H9 (cell line): ENCODE measurements around the gene RPS6KB2. TPM values are rescaled to one million over a fixed set of nuclear protein-coding genes. Genes with fewer than 3 reads are reported as not detected.
A peak's percentile ranks its signal among the peaks of the same experiment; 100 is the strongest.
"Not testable (repeated sequence)": the region's sequence is repeated elsewhere in the genome, so short reads cannot be mapped to it uniquely, and the experiment has no call there.

Experiments
- DNase-seq: peaks from one replicate; pipeline ENCODE4 v3.0.0-alpha.2; 2017
- H2AFZ ChIP-seq: one replicate; pipeline ENCODE4 v1.6.1; 2013; ENCODE audit warnings: mild to moderate bottlenecking, low read length, control low read depth, moderate library complexity
- H2AK5ac ChIP-seq: 2 replicates; pipeline ENCODE4 v1.6.1; 2013; ENCODE audit warnings: low read length, control low read depth, mixed read lengths; ENCODE audit not compliant: insufficient read length
- H2BK120ac ChIP-seq: one replicate; pipeline ENCODE4 v1.6.1; 2013; ENCODE audit warnings: low read depth, mild to moderate bottlenecking, low read length, control low read depth, inconsistent platforms; ENCODE audit not compliant: poor library complexity, severe bottlenecking
- H2BK12ac ChIP-seq: 2 replicates; pipeline ENCODE4 v1.6.1; 2013; ENCODE audit warnings: low read length, control low read depth, mixed read lengths, low read depth; ENCODE audit not compliant: insufficient read length
- H2BK15ac ChIP-seq: 2 replicates; pipeline ENCODE4 v1.6.1; 2013; ENCODE audit warnings: low read depth, low read length, control low read depth
- H2BK20ac ChIP-seq: one replicate; pipeline ENCODE4 v1.6.1; 2013; ENCODE audit warnings: low read depth, mild to moderate bottlenecking, low read length, control low read depth, inconsistent platforms; ENCODE audit not compliant: poor library complexity, severe bottlenecking
- H2BK5ac ChIP-seq: 2 replicates; pipeline ENCODE4 v1.6.1; 2013; ENCODE audit warnings: low read length, control low read depth, mixed read lengths; ENCODE audit not compliant: insufficient read length
- H3K14ac ChIP-seq: 2 replicates; pipeline ENCODE4 v1.6.1; 2013; ENCODE audit warnings: low read length, control low read depth; ENCODE audit not compliant: insufficient read depth
- H3K18ac ChIP-seq: 2 replicates; pipeline ENCODE4 v1.6.1; 2013; ENCODE audit warnings: low read depth, mild to moderate bottlenecking, mixed read lengths, low read length, control low read depth; ENCODE audit not compliant: insufficient read length
- H3K23ac ChIP-seq: 2 replicates; pipeline ENCODE4 v1.6.1; 2013; ENCODE audit warnings: low read length, control low read depth, mixed read lengths, low read depth; ENCODE audit not compliant: insufficient read length
- H3K23me2 ChIP-seq: 2 replicates; pipeline ENCODE4 v1.6.1; 2013; ENCODE audit warnings: low read depth, mild to moderate bottlenecking, mixed read lengths, low read length, control low read depth; ENCODE audit not compliant: insufficient read length, poor library complexity, severe bottlenecking
- H3K27ac ChIP-seq: 2 replicates; pipeline ENCODE4 v1.5.1; 2013; ENCODE audit warnings: low read length, control low read depth, mixed read lengths, low read depth; ENCODE audit not compliant: insufficient read length
- H3K27me3 ChIP-seq: 2 replicates; pipeline ENCODE4 v1.6.1; 2013; ENCODE audit warnings: low read length, control low read depth, inconsistent platforms; ENCODE audit not compliant: insufficient read depth
- H3K4ac ChIP-seq: 2 replicates; pipeline ENCODE4 v1.6.1; 2013; ENCODE audit warnings: low read depth, mild to moderate bottlenecking, control low read depth, inconsistent platforms, low read length, moderate library complexity
- H3K4me1 ChIP-seq: 2 replicates; pipeline ENCODE4 v1.6.1; 2013; ENCODE audit warnings: low read length, control low read depth, inconsistent platforms; ENCODE audit not compliant: insufficient read depth
- H3K4me2 ChIP-seq: 2 replicates; pipeline ENCODE4 v1.6.1; 2013; ENCODE audit warnings: low read length, control low read depth, mixed read lengths; ENCODE audit not compliant: insufficient read length, insufficient read depth
- H3K56ac ChIP-seq: 2 replicates; pipeline ENCODE4 v1.6.1; 2013; ENCODE audit warnings: low read depth, mild to moderate bottlenecking, mixed read lengths, low read length, control low read depth; ENCODE audit not compliant: insufficient read length
- H3K79me1 ChIP-seq: 2 replicates; pipeline ENCODE4 v1.6.1; 2013; ENCODE audit warnings: low read depth, mild to moderate bottlenecking, moderate library complexity, low read length, control low read depth, inconsistent platforms; ENCODE audit not compliant: insufficient read depth, poor library complexity, severe bottlenecking
- H3K79me2 ChIP-seq: 2 replicates; pipeline ENCODE4 v1.6.1; 2013; ENCODE audit warnings: low read length, control low read depth, inconsistent platforms; ENCODE audit not compliant: insufficient read depth
- H3K9ac ChIP-seq: 2 replicates; pipeline ENCODE4 v1.6.1; 2013; ENCODE audit warnings: low read length, control low read depth, mixed read lengths; ENCODE audit not compliant: insufficient read length; ENCODE audit errors: extremely low read depth
- H3K9me3 ChIP-seq: one replicate; pipeline ENCODE4 v1.6.1; 2013; ENCODE audit warnings: low read depth, low read length, inconsistent platforms; ENCODE audit not compliant: control insufficient read depth
- H3T11ph ChIP-seq: one replicate; pipeline ENCODE4 v1.6.1; 2013; ENCODE audit warnings: mild to moderate bottlenecking, low read length, control low read depth, inconsistent platforms
- H4K20me1 ChIP-seq: one replicate; pipeline ENCODE4 v1.6.1; 2013; ENCODE audit not compliant: control insufficient read depth, insufficient read length, insufficient read depth
- H4K5ac ChIP-seq: 2 replicates; pipeline ENCODE4 v1.6.1; 2013; ENCODE audit warnings: low read depth, mild to moderate bottlenecking, mixed read lengths, low read length, control low read depth; ENCODE audit not compliant: insufficient read length
- H4K8ac ChIP-seq: replicated peaks from 2 replicates; pipeline ENCODE4 v1.6.1; 2013; ENCODE audit warnings: low read length, control low read depth, mixed read lengths, low read depth; ENCODE audit not compliant: insufficient read length
- H4K91ac ChIP-seq: 2 replicates; pipeline ENCODE4 v1.6.1; 2013; ENCODE audit warnings: low read depth, mild to moderate bottlenecking, moderate library complexity, mixed read lengths, low read length, control low read depth; ENCODE audit not compliant: insufficient read length
- H3K27ac Mint-ChIP-seq, 3 experiments: 2 replicates in 2 of 3; 3 replicates in 1 of 3; pipeline ENCODE4 v1.8.0; 2020 to 2021; ENCODE audit warnings: mixed read lengths in 3 of 3, mild to moderate bottlenecking in 1 of 3, moderate library complexity in 1 of 3
- H3K27me3 Mint-ChIP-seq: 2 replicates; pipeline ENCODE4 v1.8.0; 2021; ENCODE audit warnings: low read depth, mild to moderate bottlenecking, moderate library complexity, mixed read lengths
- H3K36me3 Mint-ChIP-seq, 3 experiments: 2 replicates in 2 of 3; 3 replicates in 1 of 3; pipeline ENCODE4 v1.8.0; 2020 to 2021; ENCODE audit warnings: low read depth in 3 of 3, mixed read lengths in 3 of 3; ENCODE audit not compliant: insufficient read depth in 1 of 3
- H3K4me1 Mint-ChIP-seq, 2 experiments: 2 replicates each; pipeline ENCODE4 v1.8.0; 2020; ENCODE audit warnings: mixed read lengths in 2 of 2
- H3K4me3 Mint-ChIP-seq, 2 experiments: 2 replicates in 1 of 2; 3 replicates in 1 of 2; pipeline ENCODE4 v1.8.0; 2020 to 2021; ENCODE audit warnings: mild to moderate bottlenecking in 2 of 2, mixed read lengths in 2 of 2, moderate library complexity in 1 of 2
- H3K9me3 Mint-ChIP-seq, 2 experiments: 2 replicates in 1 of 2; 3 replicates in 1 of 2; pipeline ENCODE4 v1.8.0; 2020; ENCODE audit warnings: mild to moderate bottlenecking in 2 of 2, mixed read lengths in 2 of 2, moderate library complexity in 1 of 2
- CTCF ChIP-seq: fragments of 200-600 bp; sonication (generic); conservative IDR thresholded peaks from 3 replicates; pipeline ENCODE4 v1.8.0; 2021; ENCODE audit warnings: antibody characterized with exemption, mild to moderate bottlenecking
- WGBS: extraction: QIAGEN DNeasy Blood & Tissue Kit; methylation state at CpG from one replicate; pipeline ENCODE4 v1.1.7; 2013; ENCODE audit warnings: missing lambda C conversion rate, low lambda C conversion rate, mixed read lengths; ENCODE audit not compliant: insufficient read length; ENCODE audit errors: extremely low coverage; 5-methylcytosine and 5-hydroxymethylcytosine counted together
- total RNA-seq: library from RNA; stranded (reverse); gene quantifications from 2 replicates; pipeline ENCODE4 v1.2.1, GENCODE V29; 2021

The RPS6KB2 gene
- total RNA-seq, 1 experiment from 2014 or later: 51.7 TPM

GRCh38 chr11:67401495-67402191 lies 26.7 kb upstream of the RPS6KB2 start, which contains the start of gene PPP1CA:
PPP1CA (minus strand) TSS chr11:67401858; CDS start chr11:67401782, 76 bp downstream.
- Histone ChIP-seq H2BK20ac (no peak within 1 kb of the TSS), H3K9me3 (no peaks in the 10 kb centered on the region), H3K27ac (peak within 1 kb of the TSS; percentile 84), H3K14ac (peak within 1 kb of the TSS; percentile 77; the same call in 1 of the 2 replicates), H3K4ac (no peak within 1 kb of the TSS), H4K8ac (no peak within 1 kb of the TSS), H2AK5ac (no peak within 1 kb of the TSS), H2BK15ac (no peak within 1 kb of the TSS; the same call in 1 of the 2 replicates), H4K5ac (no peak within 1 kb of the TSS), H3K23ac (no peak within 1 kb of the TSS), H3K9ac (peak within 1 kb of the TSS; percentile 34), H2BK120ac (no peak within 1 kb of the TSS), H3K79me2 (peaks cover 4% of the 10 kb centered on the region; the same call in 1 of the 2 replicates), H3K23me2 (peaks cover 5% of the 10 kb centered on the region), H2BK12ac (no peak within 1 kb of the TSS), H3T11ph (no peak within 1 kb of the TSS), H3K79me1 (peaks cover 3% of the 10 kb centered on the region), H3K56ac (no peak within 1 kb of the TSS), H4K20me1 (no peaks in the 10 kb centered on the region), H3K4me2 (peak within 1 kb of the TSS; percentile 83), H3K4me1 (peaks cover 2% of the 10 kb centered on the region; the same call in 1 of the 2 replicates), H3K27me3 (no peaks in the 10 kb centered on the region), H4K91ac (no peak within 1 kb of the TSS), H2AFZ (peak within 1 kb of the TSS; percentile 97), H3K18ac (peak within 1 kb of the TSS; percentile 32), H2BK5ac (no peak within 1 kb of the TSS)
- peaks cover 13 to 15% of the 10 kb centered on the region in 2 experiments for H3K4me1 Mint-ChIP-seq
- no peaks in the 10 kb centered on the region for H3K9me3 Mint-ChIP-seq
- no peak within 1 kb of the TSS; a peak in 1 of 7 replicates for H3K27ac Mint-ChIP-seq
- H3K4me3 Mint-ChIP-seq: peak within 1 kb of the TSS; percentile 69 to 82
- H3K36me3 Mint-ChIP-seq: peaks cover 12 to 35% (median 34%) of the 10 kb centered on the region in 3 experiments
- TF ChIP-seq CTCF: peak; percentile 62; the same call in 2 of the 3 replicates
- WGBS: no CpG with 5 or more reads among the region's 73 CpGs
- peaks cover 5% of the 10 kb centered on the region for H3K27me3 Mint-ChIP-seq
- peak; percentile 91 for DNase-seq

- H4K8ac ChIP-seq, H2BK12ac ChIP-seq, H2BK20ac ChIP-seq, H3K27me3 ChIP-seq, H3K14ac ChIP-seq, H3T11ph ChIP-seq, H4K91ac ChIP-seq, H3K23me2 ChIP-seq, H3K23ac ChIP-seq, H3K27me3 Mint-ChIP-seq, H2BK120ac ChIP-seq, H4K20me1 ChIP-seq, H3K9ac ChIP-seq, H3K79me1 ChIP-seq, H3K9me3 Mint-ChIP-seq, H3K56ac ChIP-seq, DNase-seq, H3K4me1 ChIP-seq, H2BK15ac ChIP-seq, H3K9me3 ChIP-seq, H4K5ac ChIP-seq, H2AK5ac ChIP-seq, H3K27ac Mint-ChIP-seq, H3K4ac ChIP-seq, H2BK5ac ChIP-seq, H3K79me2 ChIP-seq: not testable (repeated sequence)
- H3K36me3 Mint-ChIP-seq: peaks cover 12 to 29% (median 29%) of the 10 kb centered on the region in 3 experiments
- peaks cover 12 to 14% of the 10 kb centered on the region in 2 experiments for H3K4me1 Mint-ChIP-seq
- H3K18ac ChIP-seq: peak overlapping the region; percentile 32
- peak overlapping the region; percentile 84 for H3K27ac ChIP-seq
- H2AFZ ChIP-seq: peak overlapping the region; percentile 97
- peak overlapping the region in 1 of 2 experiments; percentile 61; a peak in 3 of 5 replicates for H3K4me3 Mint-ChIP-seq
- H3K4me2 ChIP-seq: peak overlapping the region; percentile 67
- no CpG with 5 or more reads among the region's 19 CpGs for WGBS
Observed at GRCh38 chr11:67402192-67402839, 26.0 kb upstream of the RPS6KB2 start.
